Hypothalamus (tissue), 51 donors: ENCODE measurements around the gene ARMC9.
A peak's percentile ranks its signal among the peaks of the same experiment; 100 is the strongest.
"Not testable (repeated sequence)": the region's sequence is repeated elsewhere in the genome, so short reads cannot be mapped to it uniquely, and the experiment has no call there.

Experiments
- DNase-seq, 51 donors: peaks; one replicate each; lab custom pipeline; 2025; lab: John Stamatoyannopoulos, UW

ARMC9 gene

DNA sequence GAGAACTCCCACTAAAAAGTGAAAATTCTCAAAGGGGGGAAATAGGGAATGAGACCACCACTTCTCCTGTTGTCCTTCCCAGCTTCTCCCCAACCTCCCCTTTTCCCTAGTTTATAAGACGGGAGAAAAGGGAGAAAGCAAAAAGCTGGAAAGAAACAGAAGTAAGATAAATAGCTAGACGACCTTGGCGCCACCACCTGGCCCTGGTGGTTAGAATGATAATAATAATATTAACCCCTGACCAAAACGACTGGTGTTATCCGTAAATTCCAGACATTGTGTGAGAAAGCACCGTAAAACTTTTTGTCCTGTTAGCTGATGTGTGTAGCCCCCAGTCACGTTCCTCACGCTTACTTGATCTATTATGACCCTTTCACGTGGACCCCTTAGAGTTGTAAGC is 209.9 kb downstream of the ARMC9 start:
- not testable (repeated sequence) for DNase-seq

DNA sequence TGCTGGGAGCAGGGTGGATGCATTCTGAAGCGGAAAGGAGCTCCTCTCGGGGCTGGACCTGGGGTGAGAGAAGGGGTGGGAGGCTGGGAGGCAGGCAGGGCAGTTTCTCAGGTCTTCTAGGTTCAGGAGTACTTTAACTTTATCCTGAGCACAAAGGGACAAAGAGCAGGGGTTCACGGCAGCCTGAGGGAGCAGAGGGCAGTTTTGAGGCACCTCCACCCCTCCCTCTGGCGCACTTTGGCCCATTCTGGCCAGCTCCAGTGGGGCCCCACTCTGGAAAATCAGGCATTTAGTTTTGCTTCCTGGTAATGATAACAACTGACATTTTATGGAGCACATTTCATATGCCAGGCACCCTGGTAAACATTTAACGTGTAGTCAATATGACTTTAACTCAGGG is 211.3 kb downstream of the ARMC9 start:
- no peak for DNase-seq

DNA sequence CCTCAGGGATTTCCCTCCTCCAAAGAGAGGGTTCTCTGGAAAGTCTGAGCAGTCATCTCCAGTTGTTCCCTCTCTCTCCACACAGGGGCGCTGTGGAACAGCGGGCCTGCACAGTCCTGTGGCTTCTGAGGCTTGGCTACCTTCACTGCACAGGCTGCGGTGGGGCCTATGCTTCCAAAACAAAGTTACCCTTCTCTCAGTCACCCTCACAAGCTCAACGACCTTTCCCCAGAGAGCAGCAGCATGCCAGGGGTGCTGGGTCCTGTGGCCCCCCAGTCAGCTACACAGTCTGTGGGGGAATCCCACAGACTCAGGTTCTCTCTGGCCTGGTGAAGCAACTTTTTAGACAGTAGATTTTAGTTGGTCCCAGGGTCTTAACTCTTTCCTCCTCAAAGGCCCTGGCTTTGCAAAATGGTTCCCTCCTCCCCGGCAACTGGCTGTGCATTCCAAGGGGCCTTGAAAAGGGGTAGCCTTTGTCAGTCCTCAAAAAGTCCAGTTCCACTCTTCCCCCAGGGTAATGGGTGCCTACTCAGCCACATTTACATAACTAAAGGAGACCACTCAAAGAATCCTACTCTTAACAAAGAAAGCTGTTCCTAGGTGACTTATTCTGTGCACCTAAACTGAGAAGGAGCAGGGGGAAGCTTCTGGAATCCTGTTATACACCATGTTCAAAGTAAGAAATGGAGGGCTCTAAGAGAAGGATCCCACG is 212.0 kb downstream of the ARMC9 start:
- no peak for DNase-seq

DNA sequence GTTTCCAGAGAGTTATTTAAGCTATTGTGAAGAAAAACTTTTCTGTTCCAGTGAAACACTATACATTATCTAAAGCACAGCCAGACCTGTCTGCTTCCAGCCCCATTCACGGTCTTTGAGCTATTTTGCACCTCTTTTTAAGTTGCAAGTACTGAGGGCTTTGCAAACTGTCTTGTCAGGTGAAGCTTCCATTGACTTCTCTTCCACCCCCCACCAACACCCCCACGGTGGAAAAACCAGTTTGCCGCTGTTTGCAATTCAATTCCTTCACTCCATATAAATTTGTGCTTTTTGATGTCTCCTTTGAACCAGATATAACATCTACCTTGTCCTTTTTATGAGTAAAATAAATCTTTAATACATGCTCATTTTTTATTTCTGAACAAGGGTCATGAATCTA is 212.8 kb downstream of the ARMC9 start:
- no peak for DNase-seq

DNA sequence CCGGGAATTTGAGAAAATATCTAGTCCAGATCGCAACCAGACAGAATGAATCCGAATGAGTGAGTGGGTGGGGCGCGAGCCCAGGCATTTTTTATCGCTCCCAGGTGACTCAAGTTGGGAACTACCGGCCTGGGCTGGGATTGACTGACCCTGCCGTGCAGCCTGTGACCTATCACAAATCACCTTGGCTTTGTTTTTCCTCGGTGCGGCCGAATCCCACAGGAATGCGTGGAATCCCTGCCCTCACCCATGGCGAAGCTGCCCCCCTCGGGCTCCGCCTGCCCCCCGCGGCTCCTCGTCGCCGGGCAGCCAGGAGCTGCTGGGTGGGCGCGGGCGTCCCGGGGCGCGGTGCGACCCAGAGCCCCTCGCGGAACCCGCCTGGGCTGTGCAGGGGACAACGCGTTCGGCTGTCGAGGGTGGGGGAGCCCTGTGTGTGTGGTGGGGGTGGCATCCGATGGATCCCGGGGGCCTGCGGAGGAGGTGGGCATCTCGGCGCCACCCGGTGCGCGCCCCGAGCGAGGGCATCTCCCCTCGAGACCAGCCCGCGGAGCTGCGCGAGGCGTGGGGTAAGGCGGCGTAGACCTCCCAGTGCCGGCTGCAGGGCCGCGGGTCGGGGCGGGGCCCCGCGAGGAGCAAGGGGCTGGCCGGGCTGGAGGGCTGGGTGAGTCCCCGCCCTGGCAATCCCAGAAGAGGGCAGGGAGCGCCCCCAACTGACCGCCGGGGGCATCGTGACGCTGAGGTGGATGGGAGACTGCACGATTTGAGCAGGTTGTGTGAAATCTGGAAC is 213.6 kb downstream of the ARMC9 start:
- DNase-seq: peak in 48 of 51 donors; percentile 29 to 90 (median 74)

DNA sequence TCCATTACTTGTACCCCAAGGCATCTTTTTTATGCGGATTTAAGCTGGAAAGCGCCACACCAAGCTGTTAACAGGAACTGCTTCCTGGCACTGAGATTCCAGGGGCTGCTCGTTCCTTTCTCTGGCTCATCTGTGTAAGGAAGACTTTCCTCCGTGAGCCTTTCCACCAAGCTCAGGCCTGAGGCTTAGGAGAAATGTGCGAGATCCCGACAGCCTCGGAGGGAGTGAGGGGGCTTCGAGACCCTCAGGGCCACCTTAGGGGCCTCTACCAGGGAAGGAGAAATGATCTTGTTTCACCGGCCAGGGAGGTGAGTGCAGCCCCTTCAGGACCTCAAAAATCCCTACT is 214.2 kb downstream of the ARMC9 start:
- DNase-seq: no peak

DNA sequence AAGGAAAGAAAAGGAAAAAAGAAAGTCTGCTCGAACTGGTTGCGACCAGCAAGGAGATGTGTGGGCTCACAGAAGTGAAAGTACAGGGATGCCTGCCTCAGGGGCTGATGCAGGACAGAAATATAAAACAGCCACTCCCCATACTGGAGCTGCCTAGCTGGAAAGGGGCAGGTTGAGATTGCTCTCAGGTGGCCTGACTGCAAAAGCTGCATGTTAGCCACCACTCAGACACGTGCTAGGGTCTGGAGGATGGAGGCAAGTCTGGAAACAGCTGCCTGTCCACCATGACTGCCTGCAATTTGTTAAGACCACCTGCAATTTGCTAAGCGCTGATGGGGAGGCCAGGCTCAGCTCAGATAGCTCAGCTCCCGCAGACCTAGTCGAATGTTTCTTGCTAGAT is 215.0 kb downstream of the ARMC9 start:
- no peak for DNase-seq

DNA sequence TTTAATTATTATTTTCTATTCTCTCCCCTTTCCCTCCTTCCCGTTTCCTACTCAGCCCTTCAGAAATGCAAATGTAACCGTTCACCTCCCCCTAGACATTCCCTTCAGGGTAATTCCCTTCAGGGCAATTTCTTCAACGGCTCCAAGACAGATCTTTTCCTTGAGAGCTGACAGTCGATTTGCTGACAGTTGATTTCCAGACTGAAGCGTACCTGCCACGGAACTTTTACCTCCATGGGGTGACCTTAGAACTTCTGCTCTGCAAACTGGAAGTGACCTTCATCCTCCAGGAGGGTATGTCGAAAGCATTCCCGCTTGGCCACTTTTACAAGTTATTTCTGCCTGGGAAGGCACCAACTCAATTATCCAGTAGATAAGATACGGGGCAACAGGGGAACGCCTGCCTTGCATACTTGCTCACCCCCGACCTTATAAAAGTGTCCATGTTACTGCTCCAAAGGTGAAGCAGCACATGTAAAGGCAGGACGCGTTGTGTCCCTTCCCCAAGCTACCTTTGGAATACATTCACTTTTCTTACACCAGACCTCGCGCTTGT is 215.6 kb downstream of the ARMC9 start:
- DNase-seq: no peak

DNA sequence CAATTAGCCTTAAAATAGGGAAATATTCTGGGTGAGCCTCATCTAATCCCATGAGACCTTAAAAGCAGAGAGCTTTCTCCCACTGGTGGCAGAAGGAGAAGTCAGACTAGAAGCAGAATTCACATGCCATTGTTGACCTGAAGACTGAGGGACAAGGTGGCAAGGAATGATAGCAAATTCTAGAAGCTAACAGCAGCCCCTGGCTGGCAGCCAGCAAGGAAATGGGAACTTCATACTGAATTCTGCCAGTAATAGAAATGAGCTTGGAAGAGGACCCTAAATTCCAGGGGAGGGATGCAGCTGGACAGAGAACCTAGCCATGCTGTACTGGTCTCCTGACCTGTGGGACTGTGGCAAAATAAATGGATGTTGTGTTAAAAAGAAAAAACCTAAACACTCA is 216.6 kb downstream of the ARMC9 start:
- no peak for DNase-seq

DNA sequence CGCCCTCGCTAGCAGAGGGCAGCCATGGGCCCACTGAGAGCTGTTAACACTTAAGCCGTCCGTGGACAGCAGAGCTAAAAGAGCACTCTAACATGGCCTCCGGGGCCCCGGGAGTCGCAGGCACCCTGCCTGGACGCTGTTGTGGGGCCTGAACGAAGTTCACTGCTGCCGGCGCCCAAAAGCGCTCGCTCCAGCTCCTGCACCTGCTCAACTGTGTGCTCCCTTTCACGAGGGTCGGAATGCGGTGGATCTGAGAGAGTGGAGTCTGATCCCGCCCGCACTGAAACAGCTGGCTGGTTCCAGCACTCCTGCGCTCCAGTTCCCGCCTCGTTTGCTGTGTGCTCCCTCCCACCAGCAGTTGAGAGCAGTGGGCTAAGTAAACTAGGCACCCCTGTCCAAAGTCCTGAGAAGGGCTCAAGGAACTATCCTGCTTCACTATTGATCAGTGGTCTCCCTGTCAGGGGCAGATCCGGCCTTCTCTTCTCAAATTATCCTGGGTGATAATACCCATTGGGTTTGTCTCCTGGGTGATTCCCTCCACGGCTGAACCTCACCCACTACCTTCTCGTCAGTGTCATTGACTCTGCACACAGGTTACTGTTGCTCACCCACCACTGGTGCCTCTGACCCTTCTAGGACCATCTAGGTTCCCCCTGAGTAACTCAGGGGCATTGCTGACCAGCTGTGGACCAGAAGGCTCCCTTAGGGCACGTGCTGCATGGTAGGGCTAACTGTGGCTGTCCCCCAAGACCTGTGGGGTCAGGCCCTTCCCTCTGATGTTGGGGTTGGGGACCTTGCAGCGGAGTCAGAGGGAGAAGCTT is 220.6 kb downstream of the ARMC9 start:
- DNase-seq: no peak

DNA sequence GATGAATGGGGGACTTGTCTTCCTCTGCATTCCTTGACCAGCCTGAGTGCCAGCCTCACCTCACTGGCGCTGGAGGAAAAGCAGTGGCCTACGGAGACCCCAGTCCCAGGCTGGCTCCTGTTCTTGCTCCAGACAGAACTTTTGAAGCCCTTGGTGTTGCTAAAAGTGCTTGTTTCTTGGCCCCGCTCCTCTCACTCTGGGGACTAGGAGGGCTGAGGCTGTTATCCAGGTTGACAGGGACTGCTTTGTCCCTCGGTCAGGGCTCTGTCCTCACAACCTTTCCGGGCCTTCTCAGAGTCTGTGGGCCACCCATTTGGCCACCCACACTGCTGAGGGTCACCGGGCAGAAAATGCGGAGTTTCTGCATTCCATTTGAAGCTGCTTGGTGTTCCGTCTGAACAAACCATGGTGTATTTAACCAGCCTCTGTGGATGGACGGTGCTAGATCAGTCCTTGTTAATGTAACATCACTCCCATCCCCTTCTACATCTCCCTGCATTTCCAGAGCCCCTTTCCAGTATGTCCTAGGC is 222.7 kb downstream of the ARMC9 start:
- no peak for DNase-seq

DNA sequence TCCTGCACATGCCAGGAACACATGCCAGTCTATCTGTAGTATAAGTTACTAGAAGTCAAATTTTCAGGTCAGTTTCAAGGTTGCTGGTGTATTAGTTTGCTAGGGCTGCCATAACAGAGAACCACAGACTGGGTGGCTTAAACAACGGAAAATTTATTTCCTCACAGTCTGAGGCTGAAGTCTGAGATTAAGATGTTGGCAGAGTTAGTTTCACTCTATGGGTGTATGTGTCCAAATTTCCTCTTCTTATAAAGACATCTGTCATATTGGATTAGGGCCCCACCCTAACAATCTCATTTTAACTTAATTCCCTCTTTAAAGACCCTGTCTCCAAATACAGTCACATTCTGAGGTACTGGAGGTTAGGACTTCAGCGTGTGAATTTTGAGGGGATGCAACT is 223.6 kb downstream of the ARMC9 start:
- no peak for DNase-seq

DNA sequence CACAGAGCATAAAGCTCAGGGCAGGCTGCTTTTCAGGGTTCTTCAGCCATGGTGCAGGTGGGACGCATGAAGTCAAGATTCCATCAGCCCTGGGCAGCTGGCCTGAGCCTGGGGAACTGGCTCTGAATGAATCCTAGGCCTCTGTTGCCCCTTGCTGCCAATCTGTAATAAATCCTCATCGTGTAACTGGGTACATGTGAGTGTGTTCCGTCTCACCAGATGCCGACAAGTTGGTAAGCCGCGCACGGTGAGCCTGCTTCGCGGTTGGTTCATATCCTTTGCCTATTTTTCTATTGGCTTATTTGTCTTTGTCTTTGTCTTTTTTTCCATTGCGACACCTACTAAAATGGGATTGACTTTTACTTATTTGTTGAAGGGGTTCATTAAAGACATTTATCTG is 224.7 kb downstream of the ARMC9 start:
- DNase-seq: no peak
